NCI-H146 treated with DMSO at 0.1 percent for 48 hours (cell line): Measurements from ENCODE around the gene OR5AR1.
"Not testable (repeated sequence)": the region's sequence is repeated elsewhere in the genome, so short reads cannot be mapped to it uniquely, and the experiment has no call there.

Experiments used
- DNase-seq: peaks from one replicate; lab custom pipeline; 2025; ENCODE audit not compliant: unreplicated experiment; lab: John Stamatoyannopoulos, UW

OR5AR1 gene

GRCh38 chr11:56663386-56663785 lies at the start of gene OR5AR1:
Gene OR5AR1, plus strand, starts transcription at chr11:56663686. Its CDS starts 0 bp downstream, at chr11:56663686.
- no peak for DNase-seq

- DNase-seq, result no peak
Measured at GRCh38 chr11:56624661-56625110, 38.8 kb upstream of the OR5AR1 start.

GRCh38 chr11:56625946-56626345 lies 37.5 kb upstream of the OR5AR1 start:
- no peak for DNase-seq

- no peak for DNase-seq
Measured at GRCh38 chr11:56632329-56632728, 31.2 kb upstream of the OR5AR1 start.

- DNase-seq, result no peak
Measured at GRCh38 chr11:56636861-56637260, 26.6 kb upstream of the OR5AR1 start.

GRCh38 chr11:56637500-56637899 lies 26.0 kb upstream of the OR5AR1 start:
- no peak for DNase-seq

GRCh38 chr11:56642339-56642738 lies 21.1 kb upstream of the OR5AR1 start, which contains the start of gene OR5AP2:
Gene OR5AP2, minus strand, starts transcription at chr11:56642439. Its CDS starts 0 bp downstream, at chr11:56642439.
- DNase-seq, result no peak

GRCh38 chr11:56659755-56660154 lies 3.7 kb upstream of the OR5AR1 start:
- DNase-seq, result no peak

GRCh38 chr11:56670984-56671383 lies 7.5 kb downstream of the OR5AR1 start:
- DNase-seq, result no peak

- DNase-seq, result no peak
Measured at GRCh38 chr11:56688554-56689100, 25.1 kb downstream of the OR5AR1 start.

- not testable (repeated sequence) for DNase-seq
Measured at GRCh38 chr11:56691179-56691578, 27.7 kb downstream of the OR5AR1 start.

- no peak for DNase-seq
Measured at GRCh38 chr11:56693428-56693827, 29.9 kb downstream of the OR5AR1 start.

GRCh38 chr11:56698795-56699194 lies 35.3 kb downstream of the OR5AR1 start, which contains the start of gene OR9G1:
Gene OR9G1, plus strand, starts transcription at chr11:56699095. Its CDS starts 1,293 bp downstream, at chr11:56700388.
- no peak for DNase-seq

- no peak for DNase-seq
Measured at GRCh38 chr11:56700242-56700913, 36.9 kb downstream of the OR5AR1 start.

- no peak for DNase-seq
Measured at GRCh38 chr11:56700914-56701485, 37.5 kb downstream of the OR5AR1 start.

GRCh38 chr11:56705784-56706396 lies 42.4 kb downstream of the OR5AR1 start:
- DNase-seq, result no peak

- no peak for DNase-seq
Measured at GRCh38 chr11:56706486-56706885, 43.0 kb downstream of the OR5AR1 start.

- DNase-seq, result no peak
Measured at GRCh38 chr11:56714206-56714605, 50.7 kb downstream of the OR5AR1 start.
